ENCODE results near the gene MICAL3. TPM values are rescaled to one million over a fixed set of nuclear protein-coding genes. Genes with fewer than 3 reads are reported as not detected.
"Not testable (repeated sequence)": the region's sequence is repeated elsewhere in the genome, so short reads cannot be mapped to it uniquely, and the experiment has no call there.

Gene MICAL3
- total RNA-seq, 1 donor = 11.0 TPM

GRCh38 chr22:17941471-17942406 lies 82.6 kb downstream of the MICAL3 start:
- Histone ChIP-seq H3K4me1 (ENCODE audit: insufficient read depth, low read length) (no peaks in the 10 kb centered on the region), H3K27me3 (ENCODE audit: insufficient read depth, low read length) (no peaks in the 10 kb centered on the region), H3K4me3 (ENCODE audit: low read length) (no peak overlapping the region), H3K9me3 (ENCODE audit: low read depth, low read length) (no peaks in the 10 kb centered on the region)

GRCh38 chr22:17939579-17939978 lies 84.8 kb downstream of the MICAL3 start:
- H3K4me1 ChIP-seq (ENCODE audit: insufficient read depth, low read length) = no peaks in the 10 kb centered on the region
- no peaks in the 10 kb centered on the region for H3K9me3 ChIP-seq (ENCODE audit: low read depth, low read length)
- no peak overlapping the region for H3K4me3 ChIP-seq (ENCODE audit: low read length)
- H3K27me3 ChIP-seq (ENCODE audit: insufficient read depth, low read length) = no peaks in the 10 kb centered on the region

- Histone ChIP-seq H3K4me3 (ENCODE audit: low read length) (no peak overlapping the region), H3K27me3 (ENCODE audit: insufficient read depth, low read length) (no peaks in the 10 kb centered on the region), H3K4me1 (ENCODE audit: insufficient read depth, low read length) (no peaks in the 10 kb centered on the region), H3K9me3 (ENCODE audit: low read depth, low read length) (no peaks in the 10 kb centered on the region)
These were observed 85.3 kb downstream of the MICAL3 start for GRCh38 chr22:17939011-17939410.

- no peaks in the 10 kb centered on the region for H3K4me1 ChIP-seq (ENCODE audit: insufficient read depth, low read length)
- H3K27me3 ChIP-seq (ENCODE audit: insufficient read depth, low read length) = no peaks in the 10 kb centered on the region
- no peaks in the 10 kb centered on the region for H3K9me3 ChIP-seq (ENCODE audit: low read depth, low read length)
- H3K4me3 ChIP-seq (ENCODE audit: low read length) = no peak overlapping the region
These were observed 85.9 kb downstream of the MICAL3 start for GRCh38 chr22:17938484-17938924.

GRCh38 chr22:17932457-17932856 lies 91.9 kb downstream of the MICAL3 start:
- not testable (repeated sequence) for H3K9me3 ChIP-seq (ENCODE audit: low read depth, low read length); H3K27me3 ChIP-seq (ENCODE audit: insufficient read depth, low read length); H3K4me1 ChIP-seq (ENCODE audit: insufficient read depth, low read length); H3K4me3 ChIP-seq (ENCODE audit: low read length)

GRCh38 chr22:17931400-17931825 lies 92.9 kb downstream of the MICAL3 start:
- Histone ChIP-seq H3K27me3 (ENCODE audit: insufficient read depth, low read length) (no peaks in the 10 kb centered on the region), H3K4me3 (ENCODE audit: low read length) (no peak overlapping the region), H3K4me1 (ENCODE audit: insufficient read depth, low read length) (no peaks in the 10 kb centered on the region), H3K9me3 (ENCODE audit: low read depth, low read length) (no peaks in the 10 kb centered on the region)

GRCh38 chr22:17930455-17931313 lies 93.7 kb downstream of the MICAL3 start:
- H3K4me1 ChIP-seq (ENCODE audit: insufficient read depth, low read length) = no peaks in the 10 kb centered on the region
- H3K27me3 ChIP-seq (ENCODE audit: insufficient read depth, low read length) = no peaks in the 10 kb centered on the region
- no peak overlapping the region for H3K4me3 ChIP-seq (ENCODE audit: low read length)
- no peaks in the 10 kb centered on the region for H3K9me3 ChIP-seq (ENCODE audit: low read depth, low read length)

GRCh38 chr22:17929909-17930308 lies 94.5 kb downstream of the MICAL3 start:
- H3K4me3 ChIP-seq (ENCODE audit: low read length) = no peak overlapping the region
- no peaks in the 10 kb centered on the region for H3K4me1 ChIP-seq (ENCODE audit: insufficient read depth, low read length)

GRCh38 chr22:17928391-17928790 lies 96.0 kb downstream of the MICAL3 start:
- no peaks in the 10 kb centered on the region for H3K4me1 ChIP-seq (ENCODE audit: insufficient read depth, low read length)
- H3K27me3 ChIP-seq (ENCODE audit: insufficient read depth, low read length) = no peaks in the 10 kb centered on the region
- no peaks in the 10 kb centered on the region for H3K9me3 ChIP-seq (ENCODE audit: low read depth, low read length)
- no peak overlapping the region for H3K4me3 ChIP-seq (ENCODE audit: low read length)

More at GRCh38 chr22:17929909-17930308, 94.5 kb downstream of the MICAL3 start:
- no peaks in the 10 kb centered on the region for H3K27me3 ChIP-seq (ENCODE audit: insufficient read depth, low read length)
- H3K9me3 ChIP-seq (ENCODE audit: low read depth, low read length) = no peaks in the 10 kb centered on the region

GRCh38 chr22:17927062-17927461 lies 97.3 kb downstream of the MICAL3 start:
- Histone ChIP-seq H3K4me3 (ENCODE audit: low read length) (no peak overlapping the region), H3K27me3 (ENCODE audit: insufficient read depth, low read length) (no peaks in the 10 kb centered on the region), H3K4me1 (ENCODE audit: insufficient read depth, low read length) (no peaks in the 10 kb centered on the region), H3K9me3 (ENCODE audit: low read depth, low read length) (no peaks in the 10 kb centered on the region)

- H3K4me3 ChIP-seq (ENCODE audit: low read length) = no peak overlapping the region
- no peaks in the 10 kb centered on the region for H3K9me3 ChIP-seq (ENCODE audit: low read depth, low read length)
- H3K27me3 ChIP-seq (ENCODE audit: insufficient read depth, low read length) = no peaks in the 10 kb centered on the region
- no peaks in the 10 kb centered on the region for H3K4me1 ChIP-seq (ENCODE audit: insufficient read depth, low read length)
These were observed 97.8 kb downstream of the MICAL3 start for GRCh38 chr22:17926516-17926915.

GRCh38 chr22:17925431-17925841 lies 98.9 kb downstream of the MICAL3 start:
- H3K27me3 ChIP-seq (ENCODE audit: insufficient read depth, low read length) = no peaks in the 10 kb centered on the region
- H3K4me1 ChIP-seq (ENCODE audit: insufficient read depth, low read length) = no peaks in the 10 kb centered on the region
- no peak overlapping the region for H3K4me3 ChIP-seq (ENCODE audit: low read length)
- no peaks in the 10 kb centered on the region for H3K9me3 ChIP-seq (ENCODE audit: low read depth, low read length)

- H3K27me3 ChIP-seq (ENCODE audit: insufficient read depth, low read length) = no peaks in the 10 kb centered on the region
- no peaks in the 10 kb centered on the region for H3K4me1 ChIP-seq (ENCODE audit: insufficient read depth, low read length)
- no peak overlapping the region for H3K4me3 ChIP-seq (ENCODE audit: low read length)
- no peaks in the 10 kb centered on the region for H3K9me3 ChIP-seq (ENCODE audit: low read depth, low read length)
These were observed 99.5 kb downstream of the MICAL3 start for GRCh38 chr22:17924735-17925364.

GRCh38 chr22:17924076-17924475 lies 100.3 kb downstream of the MICAL3 start:
- Histone ChIP-seq H3K27me3 (ENCODE audit: insufficient read depth, low read length) (no peaks in the 10 kb centered on the region), H3K9me3 (ENCODE audit: low read depth, low read length) (no peaks in the 10 kb centered on the region), H3K4me1 (ENCODE audit: insufficient read depth, low read length) (no peaks in the 10 kb centered on the region), H3K4me3 (ENCODE audit: low read length) (no peak overlapping the region)
